ENCODE results near the gene EPB41L5.
"Not testable (repeated sequence)": the region's sequence is repeated elsewhere in the genome, so short reads cannot be mapped to it uniquely, and the experiment has no call there.

Gene EPB41L5

DNA sequence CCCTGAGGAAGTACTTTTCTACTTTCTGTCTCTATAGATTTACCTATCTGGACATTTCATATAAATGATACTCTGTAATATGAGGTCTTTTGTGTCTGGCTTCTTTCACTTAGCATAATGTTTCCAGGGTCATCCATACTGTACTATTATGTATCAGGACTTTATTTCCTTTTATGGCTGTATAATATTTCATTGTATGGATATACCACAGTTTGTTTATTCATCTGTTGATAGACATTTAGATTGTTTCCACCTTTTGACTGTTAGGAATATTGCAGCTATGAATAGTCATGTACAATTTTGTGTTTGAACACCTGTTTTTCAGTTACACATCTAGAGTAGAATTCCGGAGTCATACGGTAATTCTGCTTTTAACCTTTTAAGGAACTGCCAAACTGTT is 136.5 kb downstream of the EPB41L5 start:
- no peak for DNase-seq

DNA sequence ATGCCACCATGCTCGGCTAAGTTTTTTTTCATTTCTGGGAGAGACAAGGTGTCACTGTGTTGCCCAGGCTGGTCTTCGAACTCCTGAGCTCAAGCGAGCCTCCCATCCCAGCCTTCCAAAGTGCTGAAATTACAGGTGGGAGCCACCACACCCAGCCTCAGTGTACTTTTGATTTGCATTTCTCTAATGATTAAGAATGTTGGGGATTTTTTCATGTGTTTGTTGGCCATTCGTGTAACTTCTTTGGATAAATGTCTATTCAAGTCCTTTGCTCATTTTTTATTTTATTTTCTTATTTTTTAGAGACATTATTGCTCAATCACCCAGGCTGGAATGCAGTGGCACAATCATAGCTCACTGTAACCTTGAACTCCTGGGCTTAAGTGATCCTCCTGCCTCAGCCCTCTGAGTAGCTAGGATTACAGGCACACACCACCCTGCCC is 137.2 kb downstream of the EPB41L5 start:
- no peak for DNase-seq

DNA sequence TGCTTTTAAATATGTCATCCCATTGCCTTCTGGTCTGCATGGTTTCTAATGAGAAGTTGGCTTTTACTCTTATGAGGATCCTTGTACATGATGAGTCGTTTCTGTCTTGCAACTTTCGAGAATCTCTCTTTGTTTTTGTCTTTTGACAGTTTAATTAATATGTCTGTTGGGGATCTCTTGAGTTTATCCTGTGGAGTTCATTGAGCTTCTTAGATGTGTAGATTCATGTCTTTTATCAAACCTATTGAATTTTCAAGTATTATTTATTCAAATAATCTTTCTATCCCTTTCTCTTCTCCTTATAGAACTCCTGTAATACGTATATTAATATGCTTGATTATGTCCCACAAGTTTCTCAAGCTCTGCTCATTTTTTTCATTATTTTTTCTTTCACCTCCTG is 142.4 kb downstream of the EPB41L5 start:
- DNase-seq = no peak

DNA sequence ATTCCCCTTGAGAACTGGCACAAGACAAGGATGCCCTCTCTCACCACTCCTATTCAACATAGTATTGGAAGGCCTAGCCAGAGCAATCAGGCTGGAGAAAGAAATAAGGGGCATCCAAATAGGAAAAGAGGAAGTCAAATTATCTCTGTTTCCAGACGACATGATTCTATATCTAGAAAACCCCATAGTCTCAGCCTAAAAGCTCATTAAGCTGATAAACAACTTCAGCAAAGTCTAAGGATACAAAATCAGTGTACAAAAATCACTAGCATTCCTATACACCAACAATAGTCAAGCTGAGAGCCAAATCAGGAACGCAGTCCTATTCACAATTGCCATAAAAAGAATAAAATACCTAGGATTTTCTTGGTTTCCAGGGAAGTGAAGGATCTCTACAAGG is 145.8 kb downstream of the EPB41L5 start:
- DNase-seq = not testable (repeated sequence)

DNA sequence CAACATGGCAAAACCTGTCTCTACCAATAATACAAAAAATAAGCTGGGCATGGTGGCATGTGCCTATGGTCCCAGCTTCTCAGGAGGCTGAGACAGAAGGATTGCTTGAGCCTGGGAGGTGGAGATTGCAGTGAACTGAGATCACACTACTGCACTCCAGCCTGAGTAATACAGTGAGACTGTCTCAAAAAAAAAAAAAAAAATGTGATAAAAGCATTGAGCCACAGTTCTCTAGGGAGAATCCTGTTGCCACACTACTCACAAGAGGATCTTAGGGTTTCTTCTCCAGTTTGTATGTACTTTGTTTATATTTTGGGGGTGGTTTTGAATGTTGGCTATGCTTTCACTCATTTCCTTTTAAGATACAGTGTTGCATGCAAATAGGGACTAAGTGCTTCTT is 148.3 kb downstream of the EPB41L5 start:
- DNase-seq = no peak

DNA sequence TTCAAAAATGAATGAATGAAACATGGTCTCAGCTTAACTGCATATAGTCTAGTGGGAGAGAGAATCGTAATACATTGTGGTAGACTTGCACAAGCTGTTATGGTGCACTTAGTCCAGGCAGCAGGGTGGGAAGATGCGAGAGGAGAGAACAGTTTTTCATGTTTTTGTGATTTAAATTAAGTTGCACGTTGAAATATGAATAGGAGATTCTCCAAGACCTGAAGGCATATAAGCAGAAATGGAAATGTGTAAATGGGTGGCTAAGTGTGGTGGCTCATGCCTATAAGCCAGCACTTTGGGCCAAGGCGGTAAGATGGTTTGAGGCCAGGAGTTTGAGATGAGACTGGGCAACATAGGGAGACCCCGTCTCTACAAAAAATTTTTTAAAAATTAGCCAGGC is 149.8 kb downstream of the EPB41L5 start:
- DNase-seq = no peak

DNA sequence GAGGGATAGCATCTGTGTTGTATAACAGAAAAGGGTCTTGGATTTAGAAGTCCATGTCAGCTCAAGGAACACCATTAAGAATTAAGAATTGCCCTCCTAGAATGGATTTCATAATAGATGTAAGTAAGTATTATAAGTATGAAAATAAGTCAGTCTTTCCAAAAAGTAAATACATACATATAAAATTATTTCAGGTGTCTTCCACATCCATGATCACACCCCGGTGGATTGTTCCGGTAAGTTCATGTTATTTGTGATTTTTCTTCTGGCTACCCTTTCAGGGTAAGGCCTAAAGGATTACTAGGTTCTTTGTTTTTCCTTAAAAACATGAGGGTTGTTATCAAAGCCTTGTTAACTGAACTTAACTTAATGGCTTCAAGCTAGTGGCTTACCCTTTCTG is 154.4 kb downstream of the EPB41L5 start:
- DNase-seq = no peak

DNA sequence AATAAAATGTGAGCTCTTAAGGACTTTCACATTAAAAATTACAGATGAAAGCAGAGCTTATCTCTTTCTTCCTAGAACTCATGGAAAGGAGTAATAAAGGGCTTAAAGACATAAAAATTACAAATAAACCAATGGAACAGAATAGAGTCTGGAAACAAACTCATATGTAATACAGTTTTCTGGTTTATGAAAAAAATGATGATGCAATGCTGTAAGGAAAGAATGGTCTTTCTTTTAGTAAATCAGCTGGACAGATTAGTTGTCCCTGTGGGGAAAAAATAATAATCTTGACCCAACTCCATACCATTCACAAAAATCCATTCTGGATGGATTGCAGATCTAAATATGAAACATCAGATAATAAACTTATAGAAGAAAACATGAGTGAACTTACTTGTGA is 156.1 kb downstream of the EPB41L5 start:
- no peak for DNase-seq

DNA sequence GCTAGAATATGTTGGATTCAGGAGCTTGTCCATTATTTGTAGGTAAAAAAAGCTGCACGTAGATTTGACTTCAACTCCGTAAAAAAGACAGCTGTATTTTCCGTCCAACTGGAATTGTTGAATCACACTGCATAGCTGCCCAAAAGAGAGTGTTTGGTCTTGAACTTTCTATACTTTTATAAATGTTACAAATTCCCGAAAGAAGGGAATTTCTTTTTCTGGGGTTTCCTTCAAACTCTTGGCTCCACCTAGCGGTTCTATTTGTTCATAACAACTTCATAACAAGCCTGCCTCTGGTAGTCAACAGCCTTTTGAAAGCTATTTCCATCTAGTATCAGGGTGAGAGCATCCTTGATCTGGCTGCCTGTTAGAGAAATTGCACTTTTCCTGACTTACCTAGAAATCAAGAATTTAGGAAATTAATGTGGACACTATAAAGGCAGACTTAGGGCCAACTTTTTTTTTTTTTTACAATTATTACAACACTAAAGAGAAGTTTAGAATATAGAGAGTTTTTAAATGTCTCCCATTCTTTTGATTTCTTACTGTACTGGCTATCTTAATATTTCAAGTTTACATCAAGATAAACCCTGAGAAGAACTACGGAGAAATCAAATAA is 162.2 kb downstream of the EPB41L5 start:
- no peak for DNase-seq

DNA sequence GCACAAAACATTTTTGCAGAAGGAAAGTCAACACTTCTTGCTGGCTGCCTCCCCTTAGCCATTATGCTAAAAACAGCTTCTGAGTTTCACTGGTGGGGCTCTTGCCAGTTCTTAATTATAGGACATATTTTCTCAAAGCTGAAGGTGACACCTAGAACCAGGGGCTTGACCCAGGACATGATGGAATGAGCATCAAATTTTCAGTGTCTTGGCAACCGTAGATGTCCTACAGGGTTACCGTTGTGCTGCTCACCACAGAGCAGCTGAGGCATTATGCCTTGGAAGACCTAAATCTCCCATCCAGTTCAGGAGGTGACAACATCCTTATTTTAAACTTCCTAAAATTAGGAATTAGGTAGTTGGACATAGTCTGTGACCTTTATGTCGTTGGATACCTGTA is 163.6 kb downstream of the EPB41L5 start:
- DNase-seq = no peak

DNA sequence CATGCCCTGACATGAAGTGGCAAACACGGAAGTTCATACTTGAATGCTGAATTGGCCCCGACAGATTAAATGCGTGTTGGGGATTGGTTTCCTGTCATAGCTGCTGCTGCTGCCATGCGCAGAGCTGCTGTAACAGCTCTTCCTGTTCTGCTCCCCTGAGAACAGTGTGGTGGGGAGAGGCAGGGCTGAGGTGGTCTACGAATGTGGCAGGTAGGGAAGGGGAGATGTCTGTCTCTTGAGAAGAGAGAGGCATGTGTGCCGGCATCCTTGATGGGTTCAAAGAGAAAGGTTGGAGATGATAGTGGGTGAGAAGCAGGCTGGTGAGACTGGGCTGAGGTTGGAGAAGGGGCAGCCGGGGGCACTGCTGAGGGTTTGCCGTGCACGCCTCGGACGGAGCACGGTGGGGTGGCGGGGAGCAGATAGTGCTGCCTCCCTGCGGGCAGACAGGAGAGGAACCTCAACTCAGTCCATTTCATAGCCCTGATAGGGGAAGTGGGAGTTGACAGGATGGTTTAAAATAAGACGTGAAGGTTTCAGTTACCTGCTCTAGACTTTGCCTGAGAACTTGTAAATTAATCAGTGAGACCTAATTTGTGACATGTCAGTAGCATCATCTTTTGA is 164.2 kb downstream of the EPB41L5 start:
- no peak for DNase-seq

DNA sequence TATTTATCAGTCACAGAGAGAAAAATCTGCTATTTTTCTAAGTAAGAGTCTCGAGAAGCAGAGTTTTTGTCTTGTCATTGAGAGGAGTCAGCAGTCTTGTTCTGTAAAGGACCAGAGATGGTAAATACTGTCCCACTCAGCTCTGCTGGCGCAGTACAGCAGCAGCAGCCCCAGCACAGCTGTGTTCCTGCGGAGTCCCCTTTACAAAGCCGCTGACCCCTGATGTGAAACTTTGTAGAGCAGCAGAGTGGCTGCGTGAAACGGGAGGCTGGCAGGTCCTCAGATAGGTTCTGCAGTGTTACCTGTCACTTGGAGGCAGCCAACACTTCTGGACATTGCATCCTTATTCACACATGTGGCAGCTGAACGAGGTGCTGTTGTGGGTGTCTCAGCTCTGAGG is 165.1 kb downstream of the EPB41L5 start:
- no peak for DNase-seq

DNA sequence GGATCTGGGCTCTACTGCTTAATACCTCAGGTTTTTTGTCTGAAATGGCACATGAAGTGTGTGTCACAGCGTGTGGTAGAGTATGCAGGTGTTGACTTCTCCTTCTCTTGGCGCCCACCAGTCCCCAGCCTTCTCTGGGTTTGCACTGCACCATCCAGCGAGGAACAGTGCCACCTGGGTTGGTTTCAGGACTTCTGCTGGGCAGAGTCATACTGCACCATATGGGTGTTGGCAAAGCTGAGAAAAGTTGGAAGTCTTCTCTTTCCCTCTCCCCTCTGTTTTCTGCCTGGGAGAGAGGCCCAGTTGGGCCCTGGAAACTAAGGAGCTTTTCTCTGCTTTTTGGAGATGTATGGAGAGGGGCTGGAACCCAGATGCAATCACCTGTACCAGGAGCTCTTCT is 166.5 kb downstream of the EPB41L5 start:
- no peak for DNase-seq

DNA sequence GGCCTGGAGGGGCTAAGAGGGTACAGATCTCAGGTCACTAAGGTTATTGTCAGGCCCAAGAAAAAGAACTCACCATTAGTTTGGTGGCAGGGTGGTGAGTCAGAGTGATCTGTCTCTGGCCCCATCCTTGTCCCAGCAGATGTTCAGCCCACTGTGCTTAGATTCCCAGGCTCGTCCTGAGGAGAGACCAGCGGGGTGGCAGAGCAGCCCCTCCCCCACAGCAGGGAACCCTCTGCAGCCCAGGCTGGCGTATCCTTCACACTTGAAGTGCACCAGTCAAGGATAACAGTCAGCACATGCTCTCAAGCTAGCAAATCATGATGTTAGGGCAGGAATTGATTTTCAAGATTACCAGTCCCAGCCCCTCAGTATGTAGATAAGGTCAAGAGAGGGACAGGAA is 167.2 kb downstream of the EPB41L5 start:
- DNase-seq = no peak

DNA sequence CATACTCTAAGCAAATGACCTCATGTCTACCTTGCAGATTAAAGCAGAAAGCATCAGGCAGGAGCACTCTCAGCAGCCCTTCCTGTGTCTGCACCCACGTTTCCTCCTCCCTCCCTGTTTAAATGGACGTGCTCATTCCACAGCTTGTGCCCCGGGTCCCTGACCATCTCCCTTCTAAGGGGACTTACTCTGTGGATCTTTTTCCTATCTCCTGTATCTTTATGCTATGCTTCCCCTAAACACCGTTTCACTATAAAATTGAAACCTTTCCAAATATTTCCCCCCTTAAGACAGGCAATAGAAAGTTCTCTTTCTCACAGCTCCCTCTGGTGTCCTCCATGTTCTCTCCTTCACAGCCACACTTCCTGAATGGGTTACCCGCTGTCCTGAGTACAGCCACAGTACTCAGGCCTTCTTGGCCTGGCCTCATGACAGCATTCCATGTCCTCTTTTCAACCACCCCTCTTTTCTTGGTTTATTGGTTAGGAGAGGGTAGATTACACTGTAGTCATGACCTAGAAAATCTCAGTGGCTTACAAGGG is 169.2 kb downstream of the EPB41L5 start:
- DNase-seq = no peak

DNA sequence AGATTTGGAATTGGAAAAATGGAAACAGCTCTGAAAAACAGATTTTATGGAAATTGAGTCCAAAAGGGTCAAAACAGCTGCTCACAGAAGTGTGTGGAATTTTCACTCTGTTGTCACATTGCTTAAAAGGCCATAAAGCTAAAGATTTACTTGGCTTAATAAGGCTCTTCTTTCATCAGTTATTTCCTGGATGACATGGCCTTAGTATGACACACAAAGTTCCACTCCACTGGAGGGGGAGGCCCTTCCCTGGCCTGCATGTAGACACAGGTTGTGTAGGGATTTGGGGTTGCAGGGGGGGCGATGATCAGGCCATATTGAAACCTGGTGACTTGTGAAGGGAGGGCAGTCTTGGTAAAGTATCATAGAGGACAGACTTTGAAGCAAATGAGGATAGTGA is 176.3 kb downstream of the EPB41L5 start:
- DNase-seq = no peak

DNA sequence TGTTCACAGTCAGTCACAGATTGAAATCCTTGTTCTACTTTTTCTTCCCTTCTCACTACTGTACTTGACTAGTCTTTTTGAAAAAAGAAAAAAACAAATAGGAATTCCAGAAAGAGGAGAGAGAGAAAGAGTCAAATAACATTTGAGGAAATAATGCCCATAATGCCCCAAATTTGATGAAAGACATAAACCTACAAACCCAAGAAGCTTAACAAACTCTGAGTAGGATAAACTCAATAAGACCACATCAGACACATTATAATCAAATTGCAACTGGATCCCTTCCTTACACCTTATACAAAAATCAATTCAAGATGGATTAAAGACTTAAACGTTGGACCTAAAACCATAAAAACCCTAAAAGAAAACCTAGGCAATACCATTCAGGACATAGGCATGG is 179.4 kb downstream of the EPB41L5 start:
- DNase-seq = no peak

DNA sequence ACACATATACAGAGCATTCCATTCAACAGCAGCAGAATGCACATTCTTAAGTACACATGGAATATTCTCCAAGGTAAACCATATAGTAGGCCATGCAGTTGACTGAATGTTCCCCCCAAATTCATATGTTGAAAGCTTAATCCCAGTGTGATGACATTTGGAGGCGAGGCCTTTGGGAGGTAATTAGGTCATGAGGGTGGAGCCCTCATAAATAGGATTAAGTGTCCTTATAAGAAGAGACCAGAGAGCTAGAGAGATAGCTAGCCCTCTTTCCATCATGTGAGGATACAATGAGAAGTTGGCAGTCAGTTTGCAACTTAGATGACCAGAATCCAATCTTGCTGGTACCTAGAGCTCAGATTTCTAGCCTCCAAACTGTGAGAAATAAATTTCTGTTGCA is 182.7 kb downstream of the EPB41L5 start:
- DNase-seq = no peak

DNA sequence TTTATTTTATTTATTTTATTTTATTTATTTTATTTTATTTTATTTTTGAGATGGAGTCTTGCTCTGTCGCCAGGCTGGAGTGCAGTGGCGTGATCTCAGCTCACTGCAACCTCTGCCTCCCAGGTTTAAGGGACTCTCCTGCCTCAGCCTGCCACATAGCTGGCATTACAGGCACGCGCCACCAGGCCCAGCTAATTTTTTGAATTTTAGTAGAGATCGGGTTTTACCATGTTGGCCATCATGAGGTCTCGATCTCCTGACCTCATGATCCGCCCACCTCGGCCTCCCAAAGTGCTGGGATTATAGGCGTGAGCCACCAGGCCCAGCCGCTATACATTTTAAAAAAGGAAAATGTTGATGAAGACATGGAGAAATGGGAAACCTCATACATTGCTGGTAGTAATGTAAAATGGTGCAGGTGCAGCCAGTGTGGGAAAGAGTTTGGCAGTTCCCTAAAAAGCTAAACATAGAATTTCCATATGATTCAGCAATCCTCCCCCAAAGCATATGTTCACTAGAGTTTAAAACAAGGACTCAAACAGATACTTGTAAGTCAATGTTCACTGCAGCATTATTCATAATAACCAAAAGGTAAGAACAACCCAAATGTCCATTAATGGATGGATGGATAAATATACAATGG is 187.1 kb downstream of the EPB41L5 start:
- DNase-seq = not testable (repeated sequence)

DNA sequence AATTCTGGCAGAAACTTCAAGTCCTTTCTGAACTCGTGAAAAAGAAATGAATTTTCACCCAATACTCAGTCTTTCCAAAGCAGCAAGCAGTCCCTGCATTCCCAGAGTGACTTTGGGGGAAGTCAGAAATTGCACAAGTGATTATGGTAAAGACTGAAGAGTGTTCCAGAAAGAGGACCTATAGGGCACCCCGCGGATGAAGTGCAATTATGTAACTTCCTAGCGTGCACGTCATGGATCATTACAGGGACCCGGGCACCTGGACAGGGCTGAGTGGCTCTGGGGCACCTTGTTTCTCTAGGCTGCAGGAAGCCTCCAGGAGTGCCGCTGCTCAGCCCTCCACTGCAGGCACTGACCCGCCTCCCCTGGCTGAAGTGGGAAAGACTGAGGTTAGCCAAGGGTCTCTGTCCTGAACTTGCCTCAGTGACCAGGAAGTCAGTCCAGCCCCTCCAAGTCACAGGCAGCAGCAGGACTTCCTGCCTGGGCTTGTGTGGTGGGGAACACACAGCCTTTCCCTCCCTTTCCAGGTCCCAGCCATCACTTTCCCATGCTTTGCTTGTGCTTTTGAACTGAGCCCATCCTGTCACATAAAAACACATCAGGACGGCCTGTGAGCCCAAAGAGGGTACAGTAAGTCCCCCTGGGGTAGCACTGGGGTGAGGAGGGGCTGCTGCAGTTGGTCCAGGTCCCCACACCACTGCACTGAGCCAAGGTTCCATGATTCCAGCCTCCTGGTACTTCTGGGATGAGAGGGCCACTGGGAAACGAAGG is 190.6 kb downstream of the EPB41L5 start:
- DNase-seq = no peak

DNA sequence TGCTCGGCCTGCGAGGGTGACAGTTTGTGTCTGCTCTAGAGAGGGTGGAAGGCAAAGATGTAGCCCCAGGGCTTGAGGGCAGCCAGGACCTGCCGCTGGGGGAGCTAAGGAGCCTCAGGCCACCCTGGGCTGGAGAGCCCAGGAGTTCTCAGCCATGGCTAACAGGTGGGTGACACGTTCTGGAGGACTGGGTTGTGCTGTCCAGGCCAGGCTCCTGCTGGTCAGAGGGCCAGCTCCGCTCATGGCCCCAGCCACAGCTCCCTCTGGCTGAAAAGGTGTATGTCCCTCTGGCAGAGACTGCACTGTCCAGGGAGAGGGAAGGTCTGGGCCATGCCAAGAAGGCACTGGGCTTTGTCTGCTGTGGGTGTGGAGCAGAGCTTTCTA is 191.1 kb downstream of the EPB41L5 start:
- no peak for DNase-seq

DNA sequence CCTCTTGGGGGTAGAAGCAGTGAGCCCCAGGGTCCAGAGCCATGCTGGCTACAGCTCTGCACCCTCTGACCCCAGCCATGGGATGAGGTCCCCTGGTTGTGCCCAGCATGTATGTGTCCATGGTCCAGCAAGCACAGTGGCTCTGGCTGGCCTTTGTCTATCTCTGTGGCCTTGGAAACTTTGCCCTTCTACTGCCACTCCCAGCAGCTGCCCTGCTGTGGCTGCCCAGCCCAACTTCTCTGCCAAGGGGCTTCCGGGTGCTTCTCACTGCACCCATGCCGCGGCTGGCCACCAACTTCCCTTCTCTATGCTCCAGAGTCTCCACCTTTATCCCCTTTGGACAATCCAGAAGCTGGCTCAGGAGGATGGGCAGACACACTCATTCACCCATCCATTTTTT is 191.5 kb downstream of the EPB41L5 start:
- DNase-seq = no peak

DNA sequence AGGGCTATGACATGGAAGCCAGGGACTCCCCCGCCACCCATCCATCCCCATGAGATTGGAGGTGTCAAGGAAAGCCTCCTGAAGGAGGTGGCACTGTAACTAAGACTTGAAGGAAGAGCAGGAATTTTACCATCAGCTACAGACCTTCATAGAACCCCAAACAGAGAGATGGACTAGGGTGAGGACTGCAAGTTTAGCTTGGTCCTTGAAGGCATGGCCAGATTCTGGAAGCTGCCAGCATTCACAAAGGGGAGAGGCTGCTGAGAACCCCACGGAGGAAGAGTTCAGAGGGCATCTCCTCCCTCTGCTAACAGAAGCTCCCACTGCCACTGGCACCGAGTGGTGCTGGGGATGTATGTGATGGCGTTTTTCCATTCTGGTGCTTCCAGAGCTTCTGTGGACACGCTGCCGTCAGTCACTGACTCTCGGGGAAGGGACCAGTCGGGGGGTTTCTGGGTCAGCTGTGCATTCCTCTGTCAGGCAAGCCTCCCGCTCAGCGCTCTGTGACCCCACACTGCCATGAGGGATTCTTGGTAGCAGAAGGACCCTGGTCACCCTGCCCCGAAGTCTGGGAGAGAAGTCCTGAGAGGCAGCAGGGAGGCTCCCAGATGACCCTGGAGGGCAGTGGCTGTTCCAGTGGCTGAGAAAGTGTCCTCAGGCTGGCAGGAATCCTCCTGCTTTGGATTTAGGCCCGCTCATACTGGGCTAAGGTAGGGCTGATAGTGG is 192.2 kb downstream of the EPB41L5 start:
- no peak for DNase-seq

Data from NCI-H524 treated with DMSO at 0.1 percent for 48 hours (cell line).